MG63 (cell line): Measurements from ENCODE around the gene LMCD1. TPM values are rescaled to one million over a fixed set of nuclear protein-coding genes. Genes with fewer than 3 reads are reported as not detected.

ENCODE experiments used
- DNase-seq: peaks from one replicate; pipeline ENCODE4 v3.0.0-alpha.2; 2020
- H3K27me3 ChIP-seq: fragments of 250-450 bp; sonication (Bioruptor Pico); 2 replicates; pipeline ENCODE4 v1.5.1; 2020; ENCODE audit warnings: mild to moderate bottlenecking, moderate library complexity
- H3K36me3 ChIP-seq: fragments of 250-450 bp; sonication (Bioruptor Pico); 2 replicates; pipeline ENCODE4 v1.5.1; 2020; ENCODE audit warnings: mild to moderate bottlenecking, moderate library complexity
- H3K4me3 ChIP-seq: fragments of 250-450 bp; sonication (Bioruptor Pico); 2 replicates; pipeline ENCODE4 v1.5.1; 2020; ENCODE audit warnings: mild to moderate bottlenecking, moderate library complexity
- H3K9me3 ChIP-seq: fragments of 250-450 bp; sonication (Bioruptor Pico); 2 replicates; pipeline ENCODE4 v1.5.1; 2020; ENCODE audit warnings: mild to moderate bottlenecking, moderate library complexity
- total RNA-seq: library from RNA; depleted of rRNA; stranded (reverse); fragments of >200 nt; shearing (Covaris generic); gene quantifications from 2 replicates; pipeline ENCODE4 v1.2.3, GENCODE V29; 2014; ENCODE audit warnings: low replicate concordance

Gene LMCD1
- total RNA-seq, 1 experiment from 2014 or later = 3.4 TPM

DNA sequence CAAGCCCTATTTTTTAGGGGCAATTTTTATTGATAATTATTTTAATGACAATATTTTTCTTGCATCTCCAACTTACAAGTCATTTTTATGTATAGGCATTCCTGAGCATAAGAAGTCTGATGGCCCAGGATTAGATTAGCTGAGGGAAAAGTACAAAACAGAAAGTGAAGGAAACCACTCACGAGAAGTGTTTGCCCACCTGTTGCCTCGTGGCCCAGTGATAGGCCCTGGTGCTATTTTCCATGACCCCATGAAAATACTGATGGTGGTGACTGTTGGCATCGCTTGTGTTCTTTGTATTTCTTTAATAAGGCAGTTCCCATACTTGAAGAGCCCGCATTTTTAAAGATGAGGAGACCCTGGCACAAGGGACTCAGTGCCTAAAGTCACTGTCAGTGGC is 7.9 kb upstream of the LMCD1 start:
- Histone ChIP-seq H3K9me3 (no peaks in the 10 kb centered on the region), H3K36me3 (no peaks in the 10 kb centered on the region), H3K27me3 (no peaks in the 10 kb centered on the region), H3K4me3 (no peak overlapping the region)
- no peak for DNase-seq

- DNase-seq = no peak
- H3K4me3 ChIP-seq = no peak overlapping the region
- no peaks in the 10 kb centered on the region for H3K36me3 ChIP-seq
- H3K27me3 ChIP-seq = no peaks in the 10 kb centered on the region
- no peaks in the 10 kb centered on the region for H3K9me3 ChIP-seq
Observed at GRCh38 chr3:8494327-8494726, 7.3 kb upstream of the LMCD1 start.

- Histone ChIP-seq H3K9me3 (no peaks in the 10 kb centered on the region), H3K27me3 (no peaks in the 10 kb centered on the region), H3K4me3 (no peak overlapping the region), H3K36me3 (no peaks in the 10 kb centered on the region)
- DNase-seq = peak; percentile 8
Observed at GRCh38 chr3:8497582-8497981, 4.0 kb upstream of the LMCD1 start.

DNA sequence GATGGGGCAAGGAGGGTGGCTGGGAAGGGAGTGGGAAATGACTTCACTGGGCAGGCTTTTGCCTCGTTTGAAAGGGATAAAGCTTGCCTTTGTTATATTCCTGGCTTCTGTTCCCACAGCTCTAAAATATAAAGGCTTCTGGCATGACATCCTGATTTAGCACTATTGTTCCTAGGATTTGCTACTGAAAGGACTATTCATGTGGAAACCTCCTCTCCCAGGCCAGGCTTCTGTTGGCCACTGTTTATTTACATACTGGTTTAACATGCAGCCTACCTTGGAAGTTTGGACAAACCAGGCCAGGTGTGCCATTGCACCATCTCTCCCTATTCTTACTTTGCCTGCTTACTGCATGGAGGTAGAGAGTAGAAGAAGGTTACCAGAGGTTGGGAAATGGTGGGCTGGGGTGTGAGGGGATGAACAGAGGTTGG is 2.4 kb upstream of the LMCD1 start:
- no peak for DNase-seq
- H3K9me3 ChIP-seq = no peaks in the 10 kb centered on the region

GRCh38 chr3:8500319-8500988 is 1.2 kb upstream of the LMCD1 start:
- H3K27me3 ChIP-seq = no peaks in the 10 kb centered on the region
- H3K36me3 ChIP-seq = no peaks in the 10 kb centered on the region
- DNase-seq = no peak
- no peaks in the 10 kb centered on the region for H3K9me3 ChIP-seq
- no peak overlapping the region for H3K4me3 ChIP-seq

More for the DNA sequence above, 2.4 kb upstream of the LMCD1 start:
- Histone ChIP-seq H3K27me3 (no peaks in the 10 kb centered on the region), H3K36me3 (no peaks in the 10 kb centered on the region), H3K4me3 (no peak overlapping the region)

DNA sequence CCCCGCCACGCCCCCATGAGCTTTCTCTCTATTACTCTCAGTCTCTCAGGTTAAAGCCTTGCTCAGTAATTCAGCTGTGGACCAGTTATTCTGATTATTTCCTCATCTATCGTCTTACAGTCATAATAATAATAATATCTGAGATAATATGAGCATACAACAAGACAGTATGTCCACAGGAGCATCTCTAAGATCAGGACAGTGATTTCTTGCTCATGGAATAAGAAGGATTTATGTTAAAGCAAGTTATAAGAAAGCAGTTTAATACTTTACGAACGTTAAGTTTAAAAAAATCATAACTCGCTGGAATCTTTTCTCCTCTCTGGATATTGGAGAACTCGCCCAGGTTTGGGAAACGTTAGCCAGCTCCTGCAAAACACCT is 643 bp upstream of the LMCD1 start:
- H3K36me3 ChIP-seq = no peaks in the 10 kb centered on the region
- H3K4me3 ChIP-seq = peak overlapping the region; percentile 48
- DNase-seq = no peak
- H3K9me3 ChIP-seq = no peaks in the 10 kb centered on the region
- H3K27me3 ChIP-seq = no peaks in the 10 kb centered on the region

DNA sequence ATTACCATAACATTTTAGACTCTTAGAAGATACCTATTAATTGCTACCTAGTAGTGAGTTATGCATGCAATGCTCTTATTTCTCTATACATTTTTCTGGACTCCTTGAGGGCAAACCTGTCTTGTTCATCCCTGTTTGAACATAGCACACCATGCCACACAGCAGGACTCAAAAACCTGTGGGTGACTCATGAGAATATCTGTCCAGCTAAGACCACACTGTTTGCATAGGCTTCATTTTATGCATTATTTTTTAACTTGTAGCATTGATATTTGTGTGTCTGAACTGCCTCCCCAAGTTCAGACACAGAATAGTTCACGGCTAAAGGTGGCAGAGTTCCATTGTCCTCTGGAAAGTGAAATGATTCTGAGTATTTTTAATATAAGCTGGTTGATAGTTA is 1.8 kb downstream of the LMCD1 start:
- no peak for DNase-seq
- no peak overlapping the region for H3K4me3 ChIP-seq

GRCh38 chr3:8503871-8504610 is 2.4 kb downstream of the LMCD1 start:
- no peak for DNase-seq
- H3K4me3 ChIP-seq = no peak overlapping the region
- no peaks in the 10 kb centered on the region for H3K36me3 ChIP-seq
- H3K27me3 ChIP-seq = no peaks in the 10 kb centered on the region
- H3K9me3 ChIP-seq = no peaks in the 10 kb centered on the region

More for the DNA sequence above, 1.8 kb downstream of the LMCD1 start:
- H3K36me3 ChIP-seq = no peaks in the 10 kb centered on the region
- no peaks in the 10 kb centered on the region for H3K9me3 ChIP-seq
- H3K27me3 ChIP-seq = no peaks in the 10 kb centered on the region

GRCh38 chr3:8504611-8504973 is 3.0 kb downstream of the LMCD1 start:
- DNase-seq = no peak
- Histone ChIP-seq H3K27me3 (no peaks in the 10 kb centered on the region), H3K4me3 (no peak overlapping the region), H3K36me3 (no peaks in the 10 kb centered on the region), H3K9me3 (no peaks in the 10 kb centered on the region)

DNA sequence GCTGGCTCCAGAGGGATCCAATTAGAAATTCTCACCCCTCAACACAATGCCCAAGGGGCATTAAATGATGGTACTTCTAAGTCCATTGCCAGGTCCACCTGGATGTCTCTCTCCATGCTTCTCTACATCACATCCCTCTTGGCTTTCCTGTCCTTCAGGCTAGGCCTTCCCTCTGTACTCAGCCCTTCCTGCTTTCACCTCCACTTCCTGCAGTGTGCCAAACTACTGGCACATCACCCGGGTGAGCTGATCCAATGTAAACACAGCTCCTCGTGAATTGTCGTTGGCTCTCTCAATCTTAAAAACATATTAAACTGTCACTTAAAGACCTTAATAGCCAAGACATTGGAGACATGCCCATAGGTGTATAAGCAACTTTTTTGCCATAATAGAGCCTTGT is 4.0 kb downstream of the LMCD1 start:
- Histone ChIP-seq H3K27me3 (no peaks in the 10 kb centered on the region), H3K36me3 (no peaks in the 10 kb centered on the region), H3K4me3 (no peak overlapping the region), H3K9me3 (no peaks in the 10 kb centered on the region)
- peak; percentile 33 for DNase-seq

DNA sequence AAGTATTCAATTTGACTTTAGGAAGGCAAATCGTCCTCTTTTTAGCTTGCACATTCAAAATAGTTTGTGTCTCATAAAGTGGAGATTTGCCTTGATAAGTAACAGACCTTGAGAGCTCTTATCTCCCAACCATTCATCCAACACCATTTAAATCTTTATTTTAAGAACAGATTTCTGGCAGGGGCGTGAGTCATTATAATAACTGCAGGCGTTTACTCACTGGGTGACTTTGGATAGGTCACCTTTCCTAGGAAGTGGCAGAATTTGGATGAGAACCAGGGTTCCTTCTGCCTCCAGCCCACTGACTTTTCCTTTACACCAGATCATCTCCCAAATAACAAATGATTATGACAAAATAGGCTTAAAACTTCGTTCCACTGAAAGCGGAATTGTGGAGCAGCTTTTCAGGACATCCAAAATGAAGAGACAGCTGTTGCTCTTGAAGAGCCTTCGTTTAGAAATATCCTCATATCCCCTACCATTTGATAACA is 5.0 kb downstream of the LMCD1 start:
- Histone ChIP-seq H3K4me3 (no peak overlapping the region), H3K36me3 (no peaks in the 10 kb centered on the region), H3K9me3 (no peaks in the 10 kb centered on the region), H3K27me3 (no peaks in the 10 kb centered on the region)
- DNase-seq = no peak

DNA sequence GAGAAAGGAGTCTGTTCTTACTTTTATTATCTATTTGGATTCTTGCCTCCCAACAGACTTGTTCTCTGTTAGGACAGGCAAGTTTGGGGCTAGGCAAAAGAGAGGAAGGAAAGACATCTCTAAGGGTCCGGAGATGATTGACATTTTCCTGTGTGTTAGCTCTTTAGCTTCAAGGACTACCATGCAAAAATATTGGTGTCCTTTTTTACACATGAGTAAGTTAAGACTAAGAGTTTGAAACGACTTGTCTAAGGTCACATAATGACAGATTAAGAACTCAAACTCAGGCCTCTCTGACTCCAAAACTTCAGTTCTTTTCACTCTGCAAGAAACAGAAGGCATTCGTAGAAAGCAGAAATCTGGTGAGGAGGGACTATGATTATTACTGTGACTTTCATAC is 5.9 kb downstream of the LMCD1 start:
- H3K36me3 ChIP-seq = no peaks in the 10 kb centered on the region
- H3K9me3 ChIP-seq = no peaks in the 10 kb centered on the region
- no peak overlapping the region for H3K4me3 ChIP-seq
- no peak for DNase-seq
- no peaks in the 10 kb centered on the region for H3K27me3 ChIP-seq

DNA sequence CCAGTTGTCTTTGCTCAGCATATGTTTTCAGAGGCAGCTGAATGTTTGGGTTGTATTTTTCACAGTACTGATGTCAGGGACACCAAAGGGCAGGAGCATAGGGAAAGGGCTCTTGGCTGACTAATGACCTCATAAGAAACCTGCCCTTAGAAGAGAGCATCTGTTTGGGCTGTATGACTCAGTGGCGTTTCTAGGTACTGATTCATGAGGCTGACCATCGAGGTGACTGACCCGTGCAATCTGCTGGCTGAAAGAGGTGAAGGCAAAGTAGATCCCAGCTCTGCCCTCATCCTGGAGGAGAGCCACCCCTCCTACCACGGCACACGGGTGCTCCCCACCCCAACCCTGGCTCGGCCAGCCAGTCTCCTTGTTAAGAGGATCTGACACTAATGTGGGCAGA is 8.3 kb downstream of the LMCD1 start:
- DNase-seq = no peak
- no peaks in the 10 kb centered on the region for H3K36me3 ChIP-seq
- no peaks in the 10 kb centered on the region for H3K27me3 ChIP-seq
- no peaks in the 10 kb centered on the region for H3K9me3 ChIP-seq
- no peak overlapping the region for H3K4me3 ChIP-seq

DNA sequence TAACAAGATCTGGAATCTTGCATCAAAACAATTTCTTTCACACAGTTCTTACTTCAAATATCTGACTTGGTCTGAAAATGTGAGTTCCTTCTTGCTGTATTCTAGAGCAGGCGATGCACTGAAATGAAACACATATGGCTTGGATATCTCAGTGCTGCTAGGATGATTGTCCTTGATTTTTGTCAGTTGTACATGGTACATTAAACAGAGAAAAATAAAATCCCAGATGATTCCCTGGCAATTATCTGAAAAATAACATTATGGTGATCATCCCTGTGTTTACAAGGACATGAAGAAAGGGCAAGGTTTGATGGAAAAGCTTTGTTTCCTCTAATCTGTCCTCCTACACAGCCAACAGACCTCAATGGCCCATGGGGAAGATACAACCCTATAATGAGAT is 10.6 kb downstream of the LMCD1 start:
- no peak for DNase-seq
- Histone ChIP-seq H3K4me3 (no peak overlapping the region), H3K27me3 (no peaks in the 10 kb centered on the region), H3K9me3 (no peaks in the 10 kb centered on the region), H3K36me3 (no peaks in the 10 kb centered on the region)

GRCh38 chr3:8516047-8516661 is 14.5 kb downstream of the LMCD1 start:
- Histone ChIP-seq H3K9me3 (no peaks in the 10 kb centered on the region), H3K27me3 (no peaks in the 10 kb centered on the region), H3K36me3 (no peaks in the 10 kb centered on the region), H3K4me3 (no peak overlapping the region)
- no peak for DNase-seq

DNA sequence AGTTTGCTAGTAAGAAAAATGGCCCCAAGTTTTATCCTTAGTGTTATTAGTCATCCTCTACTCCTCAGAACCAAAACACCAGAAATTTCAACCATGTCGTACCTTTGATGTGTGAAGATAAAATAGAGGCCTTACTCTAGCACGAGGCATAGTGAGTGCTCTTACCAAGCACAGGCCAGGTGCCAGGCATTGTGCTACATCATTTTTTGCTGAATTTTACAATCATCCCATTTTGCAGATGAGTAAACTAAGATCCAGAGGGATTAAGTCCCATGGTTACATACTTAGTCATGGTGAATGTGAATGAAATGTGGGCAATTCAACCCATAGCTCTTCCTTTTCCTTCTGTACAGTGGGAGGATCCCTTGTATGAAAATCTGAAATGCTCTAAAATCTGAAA is 15.2 kb downstream of the LMCD1 start:
- DNase-seq = no peak
- Histone ChIP-seq H3K27me3 (no peaks in the 10 kb centered on the region), H3K9me3 (no peaks in the 10 kb centered on the region), H3K4me3 (no peak overlapping the region), H3K36me3 (no peaks in the 10 kb centered on the region)

GRCh38 chr3:8517487-8517886 is 15.9 kb downstream of the LMCD1 start:
- H3K27me3 ChIP-seq = no peaks in the 10 kb centered on the region
- H3K36me3 ChIP-seq = no peaks in the 10 kb centered on the region
- no peak overlapping the region for H3K4me3 ChIP-seq
- no peaks in the 10 kb centered on the region for H3K9me3 ChIP-seq
- no peak for DNase-seq

DNA sequence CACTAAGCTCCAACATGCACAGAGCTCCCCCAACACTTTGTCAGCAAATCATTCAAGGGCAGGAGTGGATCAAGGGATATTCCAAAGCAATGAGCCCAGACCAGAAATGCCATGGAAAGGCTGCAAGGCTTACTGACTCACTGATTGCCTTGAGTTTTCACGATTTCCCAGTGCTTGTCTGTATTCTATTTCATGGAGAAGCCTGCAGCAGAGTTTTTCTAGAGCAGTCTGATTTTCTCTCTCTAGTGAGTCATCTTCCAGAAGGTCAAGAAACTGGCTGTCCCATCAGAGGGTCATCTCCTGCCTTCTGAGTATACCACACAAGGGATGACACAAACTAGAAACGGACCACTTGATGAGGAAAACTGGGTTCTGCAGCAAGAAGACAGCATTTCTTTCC is 16.5 kb downstream of the LMCD1 start:
- no peaks in the 10 kb centered on the region for H3K9me3 ChIP-seq
- H3K4me3 ChIP-seq = no peak overlapping the region
- no peaks in the 10 kb centered on the region for H3K36me3 ChIP-seq
- no peak for DNase-seq
- H3K27me3 ChIP-seq = no peaks in the 10 kb centered on the region
